Activated CD8-positive, alpha-beta memory T cell treated with anti-CD3 and anti-CD28 coated beads, Interleukin-2, amount 50 U/mL, for 4 hours (primary cell): ENCODE data around the gene ATF6.

Experiments used
- DNase-seq: peaks from one replicate; pipeline ENCODE4 v3.0.0-alpha.2; 2020

ATF6 gene

DNA sequence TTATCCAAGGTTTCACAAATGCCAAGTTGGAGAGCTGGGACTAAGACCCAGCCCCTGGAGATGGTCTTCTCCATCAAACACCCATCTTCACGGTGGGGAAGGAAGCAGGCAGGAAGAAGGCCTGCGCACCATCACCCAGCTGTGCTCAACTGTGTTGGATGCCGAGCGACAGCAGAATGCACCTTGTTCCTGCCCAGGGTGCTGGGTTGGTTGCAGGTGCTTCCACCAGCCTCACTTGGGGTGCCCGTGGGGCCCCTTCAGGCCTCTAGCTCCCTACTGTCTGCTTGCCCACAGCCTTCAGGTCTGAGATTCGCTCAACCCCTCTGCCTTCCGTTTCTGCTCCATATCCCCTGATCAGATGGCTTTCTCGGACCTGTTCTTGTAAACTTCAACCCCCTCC lies 215.0 kb downstream of the ATF6 start:
- DNase-seq: no peak

DNA sequence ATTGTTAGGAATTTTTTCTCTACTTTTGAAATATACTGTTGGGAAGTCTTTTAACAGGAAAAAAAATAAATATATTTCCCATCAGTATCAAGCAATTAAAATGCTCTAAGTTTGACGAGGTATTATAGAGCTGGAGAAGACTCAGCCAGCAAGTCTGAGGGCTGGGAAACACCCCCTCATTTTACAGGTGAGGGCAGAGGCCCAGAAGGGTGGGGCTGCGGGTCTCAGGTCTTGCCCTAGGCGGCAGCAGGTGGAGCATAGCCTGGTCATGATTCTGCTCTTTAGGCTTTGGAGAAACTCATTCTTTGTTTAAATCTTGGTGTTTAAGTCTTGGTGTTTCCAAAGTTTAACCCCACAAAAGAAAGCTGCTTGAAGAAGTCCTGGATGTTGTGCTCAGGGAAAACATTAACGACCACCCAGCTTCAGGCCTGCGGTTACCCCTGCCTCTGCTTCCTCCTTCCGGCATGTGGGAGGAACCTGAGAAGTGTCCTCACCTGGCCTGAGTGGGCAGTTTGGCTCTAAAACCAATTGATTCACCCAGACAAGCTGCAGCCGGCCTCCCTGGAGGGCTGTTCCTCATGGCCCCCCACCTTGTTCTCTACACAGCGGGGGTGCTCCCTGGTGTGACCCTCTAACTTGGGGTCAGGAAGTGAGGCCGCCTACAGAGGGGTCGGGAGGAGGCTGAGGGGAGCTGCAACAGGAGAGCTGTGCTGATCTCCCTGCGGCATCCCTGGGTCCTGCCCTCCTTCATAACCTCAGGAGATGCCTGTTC lies 215.8 kb downstream of the ATF6 start:
- no peak for DNase-seq

DNA sequence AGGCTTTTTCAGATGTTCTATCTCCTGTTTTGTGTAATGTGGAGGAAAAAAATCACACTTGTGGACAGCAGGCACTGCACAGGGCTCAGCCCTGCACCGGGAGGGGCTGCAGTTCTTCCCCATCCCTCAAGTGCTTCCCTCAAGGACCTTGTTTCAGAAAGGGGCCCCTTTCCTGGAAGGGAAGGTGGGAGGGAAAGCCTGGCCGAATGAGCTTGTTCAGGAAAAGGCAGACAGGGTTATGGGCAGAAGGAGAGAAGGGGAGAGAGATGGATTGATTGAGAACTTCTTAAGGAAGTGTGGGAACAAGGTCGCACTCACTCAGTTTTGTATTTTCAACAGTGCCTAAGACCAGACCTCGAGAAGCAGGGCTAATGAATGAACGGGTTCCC lies 216.4 kb downstream of the ATF6 start:
- DNase-seq: no peak

DNA sequence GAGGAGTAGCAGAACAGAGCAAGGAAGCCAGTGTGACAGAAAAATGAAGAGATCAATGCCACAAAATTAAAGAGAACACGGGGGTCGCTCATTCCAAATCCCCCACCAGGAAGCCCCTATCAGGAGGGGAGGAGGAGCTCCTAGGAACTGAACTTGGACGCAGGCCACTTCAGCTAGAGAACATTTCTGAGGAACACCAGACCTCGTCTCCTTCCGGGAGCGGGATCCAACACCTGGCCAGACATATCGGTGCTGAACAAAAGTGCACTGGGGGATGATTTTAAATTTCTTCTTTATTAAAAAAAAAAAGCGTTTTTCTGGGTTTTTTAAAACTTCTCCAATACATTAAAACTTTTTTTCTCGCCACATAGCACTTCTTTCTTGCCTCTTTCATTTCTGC lies 216.8 kb downstream of the ATF6 start:
- DNase-seq: no peak

DNA sequence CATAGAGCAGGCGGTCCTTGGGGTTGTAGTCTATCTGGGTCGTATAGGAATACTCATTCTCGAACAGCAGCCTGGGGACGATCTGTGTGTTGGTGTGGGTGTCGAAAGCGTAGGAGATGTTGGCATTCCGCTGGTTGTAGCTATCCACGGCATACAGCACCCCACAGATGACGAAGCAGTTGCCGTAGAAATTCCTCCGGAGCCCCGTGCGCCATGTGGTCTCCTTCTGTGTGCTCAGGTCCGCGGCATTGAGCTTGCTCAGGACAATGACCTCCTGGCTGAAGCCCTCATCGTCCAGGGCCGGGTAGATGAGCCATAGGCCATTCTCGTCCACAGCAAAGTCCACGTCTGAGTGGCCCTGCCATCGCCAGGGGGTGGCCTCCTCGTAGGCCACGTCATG lies 217.6 kb downstream of the ATF6 start:
- DNase-seq: no peak

DNA sequence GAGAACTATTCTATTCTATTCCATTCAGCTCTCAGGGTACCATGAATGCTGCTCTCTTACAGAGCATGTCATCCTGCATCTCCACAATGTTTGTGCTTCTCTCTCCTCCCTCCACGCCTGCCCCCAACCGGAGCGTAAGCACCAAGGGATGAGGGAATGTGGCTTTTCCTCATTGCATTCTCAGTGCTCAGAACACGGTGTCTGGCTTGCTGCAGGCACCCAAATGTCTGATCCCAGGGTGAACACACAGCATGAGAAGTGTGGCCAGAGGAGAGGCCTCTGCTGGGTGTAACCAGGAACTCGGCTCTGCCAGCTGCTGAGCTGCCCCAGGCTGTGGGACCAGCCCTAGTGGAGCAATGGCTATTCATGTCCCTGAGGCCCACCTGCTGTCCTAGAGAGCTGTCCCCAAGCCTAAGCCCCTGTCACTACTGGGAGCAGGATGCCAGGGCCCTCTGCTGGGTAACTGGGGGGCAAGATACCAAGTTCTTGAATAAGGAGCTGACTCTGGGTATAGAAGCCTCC lies 219.2 kb downstream of the ATF6 start:
- no peak for DNase-seq

DNA sequence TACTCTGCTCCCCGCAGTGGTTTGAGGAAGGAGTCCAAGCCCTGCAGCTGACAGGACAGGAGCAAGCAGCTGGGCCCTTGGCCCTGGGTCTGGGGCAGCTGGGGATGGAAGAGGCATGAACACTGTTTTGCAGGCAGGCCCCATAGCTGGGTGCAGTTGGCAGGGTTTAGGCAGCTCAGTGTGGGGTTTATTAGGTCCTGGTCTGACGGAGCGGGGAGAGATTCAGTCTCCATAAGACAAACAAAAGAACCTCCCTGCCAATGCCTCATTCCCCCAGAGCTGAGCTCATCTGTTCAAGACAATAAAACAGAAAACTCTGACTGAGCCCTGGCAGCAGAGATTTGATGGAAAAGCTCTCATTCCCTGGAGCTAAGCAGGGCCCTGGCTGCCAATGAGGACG lies 220.2 kb downstream of the ATF6 start:
- no peak for DNase-seq

DNA sequence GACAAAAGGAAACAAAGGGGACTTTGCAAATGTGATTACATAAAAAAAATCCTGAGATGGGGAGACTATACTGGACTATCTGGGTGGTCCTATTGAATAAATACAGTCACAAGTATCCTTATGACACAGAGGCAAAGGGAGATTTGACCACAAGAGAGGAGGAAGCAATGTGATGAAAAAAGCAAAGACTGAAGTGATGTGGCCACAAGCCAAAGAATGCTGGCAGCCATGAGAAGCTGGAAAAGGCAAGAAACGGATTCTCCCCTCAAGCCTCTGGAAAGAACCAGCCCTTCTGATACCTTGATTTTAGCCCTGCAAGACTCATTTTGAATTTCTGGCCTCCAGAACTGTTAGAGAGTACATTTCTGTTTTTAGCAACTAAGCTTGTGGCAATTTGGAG lies 221.2 kb downstream of the ATF6 start:
- DNase-seq: no peak

DNA sequence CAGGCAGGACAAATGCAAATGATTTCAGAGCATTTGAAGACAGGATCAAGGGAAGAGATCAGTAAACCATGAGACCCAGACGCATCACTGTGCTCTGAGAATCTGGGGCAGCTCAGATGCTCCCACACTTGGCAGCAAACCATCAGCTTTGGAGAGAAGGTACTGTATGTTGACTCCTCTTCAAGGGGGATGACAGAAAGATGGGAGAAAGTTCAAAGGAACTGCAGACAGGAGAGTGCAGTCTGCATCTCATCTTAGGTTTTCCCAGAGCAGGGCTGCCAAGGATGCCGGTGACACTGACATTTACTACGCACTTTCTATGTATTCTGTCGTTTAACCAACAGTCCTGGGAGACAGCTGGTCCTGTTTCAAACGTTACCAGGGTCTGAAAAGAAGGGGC lies 221.8 kb downstream of the ATF6 start:
- DNase-seq: no peak

DNA sequence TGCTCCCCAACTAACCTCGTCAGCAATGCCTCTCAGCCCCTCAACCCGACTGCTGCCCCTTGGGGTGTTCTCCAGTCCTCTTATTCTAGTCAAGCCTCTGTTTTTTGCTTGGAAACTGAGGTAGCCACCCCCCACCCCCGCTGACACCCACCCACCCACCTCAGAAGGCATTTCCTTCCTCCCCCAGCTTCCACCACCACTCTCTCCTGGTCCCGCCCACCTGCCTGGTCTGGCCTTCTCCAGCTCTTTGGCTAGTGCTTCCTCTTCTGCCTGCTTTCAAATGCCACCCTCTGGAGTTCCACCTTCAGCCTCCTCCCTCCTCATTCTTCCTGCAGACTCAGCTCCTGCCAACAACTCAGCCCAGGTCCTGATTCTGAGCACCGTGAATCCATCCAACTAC lies 222.3 kb downstream of the ATF6 start:
- DNase-seq: no peak

DNA sequence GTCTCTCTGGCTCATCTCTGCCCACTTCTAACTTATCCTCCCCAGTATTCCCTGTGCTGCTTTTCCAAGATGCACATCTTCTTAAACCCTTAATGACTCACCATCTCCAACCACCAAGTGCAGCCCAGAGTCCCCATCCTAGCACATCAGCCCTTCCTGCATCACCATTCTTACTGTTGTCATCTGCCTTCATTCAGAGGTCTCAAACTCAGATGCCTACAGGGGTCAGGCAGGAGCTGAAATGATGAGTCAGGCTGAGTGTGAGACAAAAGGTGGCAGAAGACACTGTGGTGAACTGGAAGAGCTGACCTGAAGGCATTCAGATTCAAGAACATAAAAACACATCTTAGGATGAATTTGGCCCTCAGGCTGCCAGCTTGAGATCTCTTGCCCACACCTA lies 223.0 kb downstream of the ATF6 start:
- DNase-seq: no peak

DNA sequence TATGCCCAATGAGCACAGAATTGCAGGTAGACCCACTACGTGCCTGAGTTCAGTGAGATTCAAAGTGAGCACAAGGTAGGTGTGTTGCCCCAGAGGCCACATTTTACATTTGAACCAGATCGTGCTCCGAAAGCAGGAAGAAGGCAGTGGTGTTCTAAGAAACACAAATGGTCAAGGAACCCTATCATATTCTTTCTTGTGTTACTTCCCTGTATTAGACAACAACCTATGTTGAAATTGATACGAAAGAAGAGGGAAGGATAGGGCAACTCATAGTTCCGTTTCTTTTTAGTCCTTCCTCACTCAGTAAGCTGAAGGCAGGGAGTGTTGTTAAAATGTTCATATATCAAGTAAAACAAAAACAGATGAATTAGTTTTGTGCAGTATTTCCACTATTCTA lies 223.7 kb downstream of the ATF6 start:
- DNase-seq: no peak

DNA sequence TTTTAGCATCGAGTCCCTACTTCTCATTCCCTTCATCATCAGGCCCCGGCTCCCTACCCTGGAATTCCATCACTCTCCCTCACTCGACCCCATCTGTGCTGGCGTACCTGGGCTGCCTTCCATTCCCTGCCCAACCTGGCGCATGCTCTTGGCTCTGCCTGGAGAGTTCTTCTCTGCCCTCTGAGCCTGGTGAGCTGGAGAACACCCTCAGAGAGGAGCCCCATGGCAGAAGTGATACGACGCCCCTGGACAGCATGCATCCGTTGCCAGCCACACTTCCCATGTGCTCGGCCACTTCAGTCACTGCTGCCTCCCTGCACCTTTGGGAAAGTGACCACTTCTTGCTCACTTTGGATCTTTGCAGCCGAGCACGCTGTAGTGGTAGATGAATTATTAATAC lies 227.5 kb downstream of the ATF6 start:
- no peak for DNase-seq

DNA sequence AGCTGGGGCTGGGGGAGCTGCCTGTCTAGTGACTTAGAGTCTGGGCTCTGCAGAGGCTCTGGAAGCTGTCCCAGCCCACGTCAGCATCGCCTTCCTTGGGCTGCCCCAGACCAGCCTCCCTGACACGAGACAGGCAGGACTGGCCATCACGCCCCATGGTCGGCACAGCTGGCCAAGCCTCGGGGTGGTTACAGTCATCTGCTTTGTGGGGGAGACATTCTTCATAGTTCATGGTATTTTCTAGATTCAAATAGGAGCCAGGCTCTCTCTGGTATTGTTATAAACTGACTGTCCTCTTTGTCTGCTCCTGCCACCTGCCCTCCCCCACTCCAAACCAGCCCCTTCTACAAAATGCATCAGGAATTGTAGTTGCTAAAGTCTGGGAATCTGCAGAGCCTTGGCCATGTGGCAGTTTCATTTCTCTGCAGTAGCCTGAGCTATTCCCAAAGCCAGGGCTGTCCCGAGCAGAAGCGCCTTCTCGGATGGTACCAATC lies 228.1 kb downstream of the ATF6 start:
- no peak for DNase-seq

DNA sequence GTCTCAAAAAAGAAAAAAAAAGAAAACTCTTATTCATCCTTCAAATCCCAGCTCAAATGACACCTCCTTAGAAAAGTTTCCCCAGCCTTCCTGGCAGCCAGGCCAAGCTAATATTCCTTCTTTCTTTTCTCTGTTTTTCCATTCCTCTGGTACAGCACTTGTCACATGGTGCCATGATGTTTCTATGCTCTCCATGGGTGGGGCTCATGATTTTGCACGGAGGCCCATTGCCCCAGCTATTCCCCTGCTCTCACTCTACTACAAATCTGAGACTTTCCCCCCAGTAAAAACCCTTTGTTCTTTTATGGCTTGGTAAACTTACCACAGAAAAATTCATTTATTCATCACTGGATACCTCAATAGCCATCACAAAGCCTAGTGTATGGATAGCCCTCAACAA lies 231.0 kb downstream of the ATF6 start:
- DNase-seq: no peak

DNA sequence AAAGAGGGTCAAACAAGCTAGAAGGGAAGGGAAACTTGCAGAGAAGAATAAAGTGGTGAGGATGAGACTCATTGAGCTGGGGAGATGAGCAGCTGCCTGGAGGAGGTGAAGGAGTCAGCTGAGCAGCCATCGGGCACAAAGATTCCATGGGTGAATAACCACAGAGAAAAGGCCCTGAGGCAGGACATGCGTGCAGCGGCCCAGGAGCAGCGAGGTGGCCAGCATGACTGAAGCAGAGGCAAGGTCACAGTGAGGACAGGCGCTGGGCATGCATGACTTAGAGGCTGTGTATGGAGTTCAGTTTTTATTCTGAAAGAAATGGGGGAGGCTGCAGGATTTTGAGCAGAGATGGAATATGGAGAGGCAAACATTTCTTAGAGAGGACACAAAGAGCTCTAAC lies 232.7 kb downstream of the ATF6 start:
- DNase-seq: no peak

DNA sequence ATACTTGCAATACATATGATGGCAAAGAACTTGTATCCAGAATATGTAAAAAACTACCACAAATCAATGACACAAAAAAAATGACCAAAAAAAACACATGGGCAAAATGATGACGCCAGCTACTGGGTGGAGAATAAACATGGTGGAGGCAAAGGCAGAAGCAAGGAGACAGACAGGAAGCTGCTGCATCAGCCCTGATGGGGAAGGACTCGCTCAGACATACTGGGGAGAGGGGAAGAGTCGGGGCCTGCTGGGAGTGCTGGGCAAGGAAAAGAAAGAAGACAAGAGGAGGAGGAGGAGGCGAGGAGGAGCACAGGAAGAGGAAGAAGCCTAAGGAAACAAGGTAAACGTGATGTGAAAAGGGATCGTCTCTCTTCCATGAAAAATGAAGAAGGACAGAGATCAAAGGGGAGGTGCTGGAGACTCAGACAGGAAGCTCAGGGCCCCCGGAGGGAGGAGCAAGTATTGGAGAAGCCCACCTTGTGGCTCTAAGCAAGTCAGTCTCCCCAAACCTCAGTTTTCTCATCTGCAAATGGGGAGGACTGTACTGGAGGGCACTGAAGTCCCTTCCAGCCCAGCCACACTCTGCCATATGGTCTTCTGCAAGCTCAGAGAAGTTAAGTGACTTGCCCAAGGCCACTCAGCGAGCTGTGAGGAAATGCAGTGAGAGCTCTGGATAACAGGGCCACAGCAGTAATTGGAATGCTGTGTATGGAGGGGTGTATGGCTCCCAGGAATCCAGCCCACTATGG lies 233.4 kb downstream of the ATF6 start:
- no peak for DNase-seq

DNA sequence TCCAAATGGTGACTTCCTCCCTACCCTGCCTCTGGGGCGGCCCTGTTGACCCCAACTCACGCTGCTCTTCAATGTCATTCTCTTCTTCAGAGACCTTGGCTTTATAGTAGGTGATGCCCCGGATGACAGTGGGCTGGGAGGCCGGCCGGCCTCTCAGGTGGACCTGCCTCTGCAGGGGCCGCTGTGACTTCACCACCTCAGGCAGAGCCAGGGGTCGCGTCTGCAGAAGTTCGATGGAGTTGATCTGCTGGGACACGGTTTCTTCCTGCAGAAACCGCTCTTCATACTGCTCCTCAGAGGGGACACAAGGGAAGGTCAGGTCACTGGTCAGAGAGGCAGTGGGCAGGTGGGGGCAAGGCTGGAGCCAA lies 233.9 kb downstream of the ATF6 start:
- DNase-seq: no peak

DNA sequence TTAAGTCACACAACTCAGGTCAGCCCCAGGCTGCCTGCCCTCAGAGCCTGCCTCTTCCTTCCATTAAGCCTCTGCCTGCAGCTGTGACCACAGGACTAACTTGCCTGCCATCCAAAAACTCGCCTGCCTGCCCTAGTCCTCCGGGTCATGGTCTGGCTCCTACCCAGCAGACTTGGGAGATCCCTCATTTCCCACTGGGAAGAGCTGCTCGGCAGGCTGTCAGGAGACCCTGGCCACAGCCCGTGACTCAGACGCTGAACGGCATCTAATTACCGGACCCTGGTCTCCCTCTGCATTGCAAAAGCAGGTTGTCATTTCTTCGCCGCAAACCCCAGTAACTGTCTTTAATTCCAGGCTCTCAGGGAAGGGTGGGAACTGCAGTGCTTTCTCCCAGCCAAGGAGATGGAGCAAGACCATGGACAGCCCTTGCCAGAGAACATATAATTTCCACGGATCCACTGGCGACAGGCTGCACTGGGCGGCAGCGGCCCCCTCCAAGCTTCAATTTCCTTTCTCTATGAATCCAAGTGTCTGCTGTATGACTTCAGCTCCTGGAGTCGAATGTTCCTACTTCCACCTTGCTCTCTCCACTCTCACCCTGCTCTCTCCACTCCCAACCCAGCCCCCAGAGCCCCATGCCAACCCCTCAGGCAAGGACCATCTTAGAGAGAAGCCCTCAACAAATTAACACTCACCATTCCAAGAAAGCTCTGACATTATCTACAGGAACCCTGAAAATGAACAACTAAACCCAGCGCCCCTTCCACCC lies 237.1 kb downstream of the ATF6 start:
- no peak for DNase-seq

DNA sequence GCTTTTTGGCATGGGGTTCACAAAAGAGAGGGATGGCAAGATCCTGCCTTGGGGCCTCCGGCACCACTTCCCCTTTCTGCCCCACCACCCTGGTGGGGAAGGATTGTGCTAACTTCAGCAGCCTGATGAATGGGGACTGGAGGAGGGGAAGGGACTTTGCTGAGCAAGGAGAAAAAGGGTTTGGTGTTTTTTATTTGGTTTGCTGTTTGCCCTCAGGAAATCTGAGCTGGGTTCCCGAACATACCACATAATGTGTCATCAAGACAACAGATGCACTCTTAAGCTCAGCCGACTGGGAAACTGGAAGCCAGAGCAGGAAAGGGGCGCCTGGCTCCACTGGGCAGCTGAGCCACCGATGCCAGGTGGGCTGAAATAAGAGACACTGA lies 237.7 kb downstream of the ATF6 start:
- no peak for DNase-seq

DNA sequence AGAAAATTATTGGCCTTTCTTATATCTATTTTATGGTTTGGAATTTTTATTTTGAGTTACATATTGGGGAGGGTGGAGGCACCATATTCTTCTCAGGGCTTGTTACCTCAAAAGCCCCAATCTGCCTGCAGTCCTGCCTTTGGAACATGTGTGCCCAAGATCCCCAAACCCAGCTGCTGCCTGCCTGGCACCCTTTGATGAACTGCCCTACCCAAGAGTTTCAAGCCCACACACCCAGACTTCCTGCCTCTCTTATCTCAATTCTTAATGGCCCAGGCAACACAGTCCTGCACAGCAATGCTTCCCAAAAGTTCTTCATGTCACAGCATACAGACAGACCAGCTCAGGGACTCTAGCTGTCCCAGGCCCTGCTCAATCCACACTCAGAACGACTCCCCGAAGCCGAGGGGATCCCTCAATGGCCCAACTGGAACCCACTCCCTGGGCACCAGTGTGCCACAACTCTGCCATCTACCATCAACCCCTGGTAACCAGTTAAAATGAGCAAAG lies 238.4 kb downstream of the ATF6 start:
- DNase-seq: no peak

DNA sequence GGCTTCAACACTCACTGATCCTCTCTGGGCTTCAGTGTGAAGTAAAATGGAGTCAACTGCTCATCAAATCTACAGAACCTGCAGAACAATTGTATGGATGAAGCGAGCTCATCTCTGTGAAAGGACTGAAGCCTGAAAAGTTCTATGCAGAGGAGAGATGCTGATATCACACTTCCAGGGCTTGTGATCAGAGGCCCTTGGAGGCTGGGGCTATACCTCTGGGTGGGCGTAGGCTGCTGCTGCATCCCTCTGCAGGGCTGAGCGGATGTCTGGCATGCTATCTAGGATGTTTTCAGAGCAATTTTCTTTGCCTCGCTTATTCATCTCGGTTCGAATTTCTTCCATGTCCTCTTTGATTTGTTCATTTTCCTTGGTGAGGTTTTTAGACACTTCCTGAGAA lies 240.0 kb downstream of the ATF6 start:
- no peak for DNase-seq

DNA sequence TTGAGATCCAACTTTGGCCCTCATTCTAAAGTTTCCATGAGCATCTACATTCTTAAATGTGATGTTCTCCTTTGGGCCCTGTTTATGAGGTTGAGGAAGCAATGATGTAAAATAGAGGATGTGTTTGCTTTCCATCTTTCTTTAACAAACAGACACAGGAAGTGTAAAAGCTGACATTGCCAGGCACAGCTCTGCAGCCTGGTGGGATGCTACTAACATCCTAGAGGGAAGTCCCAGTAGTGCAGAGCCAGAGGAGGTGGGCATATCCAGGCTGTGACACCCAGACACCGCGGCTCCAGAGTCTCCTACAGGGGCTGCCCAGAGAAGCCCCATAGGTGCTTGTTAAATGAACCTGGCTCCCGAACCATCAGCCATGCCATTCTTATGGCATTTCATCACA lies 241.3 kb downstream of the ATF6 start:
- no peak for DNase-seq

DNA sequence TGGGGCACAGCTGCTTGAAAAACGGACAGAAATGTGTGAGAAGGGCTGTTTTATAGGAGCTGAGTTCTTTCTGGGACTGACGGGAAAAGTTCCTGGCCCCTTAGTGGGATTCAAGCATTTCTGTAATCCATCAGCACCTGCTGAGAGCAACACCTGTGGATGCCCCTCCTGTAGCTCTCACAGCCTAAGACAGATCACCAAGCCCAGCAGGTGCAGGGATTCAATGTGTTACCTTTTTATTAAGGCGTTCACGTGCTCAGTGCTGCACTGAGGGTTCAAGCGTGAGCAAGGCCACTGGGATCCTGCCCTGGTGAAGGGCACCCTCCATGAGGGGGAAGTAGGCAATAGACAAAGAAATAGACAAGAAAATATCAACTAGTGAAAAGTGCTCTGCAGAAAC lies 242.7 kb downstream of the ATF6 start:
- DNase-seq: no peak
